ENCODE measurements around the gene NPC1L1.

DNA sequence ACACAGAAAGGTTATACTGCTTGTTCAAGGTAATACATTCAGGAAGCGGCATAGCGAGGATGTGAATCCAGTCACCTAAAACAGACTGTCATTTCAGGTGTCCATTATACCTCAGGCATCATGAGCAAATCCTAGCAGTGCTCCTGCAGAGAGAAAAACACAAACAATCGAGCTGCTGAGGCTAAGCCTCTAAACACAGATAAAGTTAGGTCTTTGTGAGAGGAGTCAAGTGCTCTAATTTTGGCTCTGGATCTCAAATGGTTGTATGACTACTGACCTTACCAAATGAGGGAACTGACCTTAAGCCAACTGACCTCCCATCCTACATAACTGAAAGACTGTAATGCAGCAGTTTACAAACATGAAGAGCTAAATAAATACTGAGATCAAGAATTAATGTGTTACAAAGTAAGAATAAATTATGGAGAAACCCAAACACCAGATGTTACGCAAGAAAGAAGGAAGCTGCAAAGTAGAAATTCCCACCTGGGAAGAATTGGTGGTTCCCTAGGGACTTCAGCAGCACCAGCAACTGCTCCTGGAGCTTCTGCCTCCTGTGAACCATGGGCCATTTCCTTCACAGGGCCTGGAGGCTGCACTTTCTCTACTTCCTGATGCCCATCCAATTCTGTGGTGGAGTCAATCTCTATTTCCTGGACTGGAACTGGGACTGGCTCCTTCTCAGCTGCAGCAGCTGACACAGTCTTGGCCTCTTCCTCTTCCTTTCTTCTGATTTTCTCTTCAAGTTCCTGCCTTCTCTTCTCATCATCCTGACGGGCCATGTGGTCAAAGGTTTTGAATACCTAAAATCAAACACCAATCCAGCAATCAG, 56.4 kb downstream of the NPC1L1 start:
- TF ChIP-seq YY1 (IDR thresholded peaks at IDR 0.05; ENCODE audit: insufficient read depth, insufficient read length) = no peak
- no peak for TF ChIP-seq ZNF274 (IDR thresholded peaks at IDR 0.05; ENCODE audit: low read depth, low read length)
- no peak for TF ChIP-seq SUZ12 (IDR thresholded peaks at IDR 0.05; ENCODE audit: extremely low read depth, insufficient read depth, insufficient read length)
